Ureter (tissue), 1 donor: ENCODE results near the gene PBX1. TPM values are rescaled to one million over a fixed set of nuclear protein-coding genes. Genes with fewer than 3 reads are reported as not detected.

ENCODE experiments used
- DNase-seq: peaks from one replicate; pipeline ENCODE4 v3.0.0-alpha.2; 2020; ENCODE audit warnings: low spot score
- total RNA-seq: library from RNA; stranded (reverse); gene quantifications from one replicate; pipeline ENCODE4 v1.2.4, GENCODE V29; 2023
- donor health status: DM: yes; HTN: yes; CAD: no.

The PBX1 gene
- total RNA-seq, 1 donor from 2014 or later = 169 TPM

GRCh38 chr1:164777518-164777917, 218.5 kb downstream of the PBX1 start:
- DNase-seq = no peak

- no peak for DNase-seq
Measured at GRCh38 chr1:164779376-164779775, 220.4 kb downstream of the PBX1 start.

GRCh38 chr1:164780111-164780812, 221.3 kb downstream of the PBX1 start:
- no peak for DNase-seq

GRCh38 chr1:164780863-164781262, 221.9 kb downstream of the PBX1 start:
- DNase-seq = no peak

GRCh38 chr1:164781972-164782371, 223.0 kb downstream of the PBX1 start:
- DNase-seq = no peak

GRCh38 chr1:164783778-164784555, 225.0 kb downstream of the PBX1 start:
- no peak for DNase-seq

GRCh38 chr1:164784960-164785359, 226.0 kb downstream of the PBX1 start:
- no peak for DNase-seq

GRCh38 chr1:164785841-164786534, 227.0 kb downstream of the PBX1 start:
- DNase-seq = no peak

- DNase-seq = peak; percentile 89
Measured at GRCh38 chr1:164786980-164787833, 228.2 kb downstream of the PBX1 start.

- DNase-seq = no peak
Measured at GRCh38 chr1:164787834-164788231, 228.8 kb downstream of the PBX1 start.

- DNase-seq = no peak
Measured at GRCh38 chr1:164790081-164790480, 231.1 kb downstream of the PBX1 start.

- DNase-seq = no peak
Measured at GRCh38 chr1:164792410-164793004, 233.5 kb downstream of the PBX1 start.

GRCh38 chr1:164794356-164794755, 235.4 kb downstream of the PBX1 start:
- no peak for DNase-seq

GRCh38 chr1:164796916-164797315, 237.9 kb downstream of the PBX1 start:
- no peak for DNase-seq

GRCh38 chr1:164801246-164801731, 242.3 kb downstream of the PBX1 start:
- no peak for DNase-seq

- DNase-seq = no peak
Measured at GRCh38 chr1:164801791-164802502, 243.0 kb downstream of the PBX1 start.

- DNase-seq = no peak
Measured at GRCh38 chr1:164802529-164803282, 243.7 kb downstream of the PBX1 start.

GRCh38 chr1:164803366-164803765, 244.4 kb downstream of the PBX1 start:
- DNase-seq = no peak

GRCh38 chr1:164804366-164804765, 245.4 kb downstream of the PBX1 start:
- DNase-seq = no peak

- DNase-seq = no peak
Measured at GRCh38 chr1:164805399-164805798, 246.4 kb downstream of the PBX1 start.
